H1 (cell line): Measurements from ENCODE around the gene CIROP. TPM values are rescaled to one million over a fixed set of nuclear protein-coding genes. Genes with fewer than 3 reads are reported as not detected.

Source experiments
- CTCF ChIA-PET: fragments of 300-600 bp; sonication (Branson Sonifier 250); formaldehyde crosslinking; loops from one replicate; lab custom pipeline; 2021; ENCODE audit not compliant: partially characterized antibody; lab: Charles Lee
- POLR2A ChIA-PET: fragments of 300-600 bp; sonication (Branson Sonifier 250); formaldehyde crosslinking; loops from one replicate; lab custom pipeline; 2021; ENCODE audit warnings: inconsistent platforms; ENCODE audit not compliant: partially characterized antibody; lab: Charles Lee
- DNase-seq, 2 experiments: peaks; one replicate each; pipeline versions ENCODE4 v3.0.0 to v3.0.0-alpha.2; 2010 to 2022; ENCODE audit warnings: low spot score in 2 of 2, low read depth in 1 of 2, mixed read lengths in 1 of 2
- FAIRE-seq: peaks from 2 replicates; lab custom pipeline; 2011; peaks lifted over from hg19 to GRCh38; lab: Jason Lieb, UNC
- H2AFZ ChIP-seq: 2 replicates; pipeline ENCODE4 v1.8.1; 2012; ENCODE audit warnings: low read length, inconsistent platforms
- H2AK5ac ChIP-seq: 2 replicates; pipeline ENCODE4 v1.6.1; 2013; ENCODE audit warnings: low read depth, low read length
- H2BK120ac ChIP-seq: replicated peaks from 2 replicates; pipeline ENCODE3; 2013; ENCODE audit warnings: low read depth, low read length, inconsistent platforms
- H2BK12ac ChIP-seq: 2 replicates; pipeline ENCODE4 v1.6.1; 2013; ENCODE audit warnings: low read depth, low read length
- H2BK15ac ChIP-seq: 2 replicates; pipeline ENCODE4 v1.6.1; 2013; ENCODE audit warnings: low read length
- H2BK20ac ChIP-seq: 2 replicates; pipeline ENCODE4 v1.6.1; 2013; ENCODE audit warnings: low read length
- H2BK5ac ChIP-seq: 2 replicates; pipeline ENCODE4 v1.6.1; 2013; ENCODE audit warnings: low read depth, low read length
- H3K14ac ChIP-seq: 2 replicates; pipeline ENCODE4 v1.6.1; 2013; ENCODE audit warnings: inconsistent platforms; ENCODE audit not compliant: insufficient read length
- H3K18ac ChIP-seq: 2 replicates; pipeline ENCODE4 v1.6.1; 2013; ENCODE audit warnings: low read length; ENCODE audit errors: extremely low read depth
- H3K23ac ChIP-seq: 2 replicates; pipeline ENCODE4 v1.6.1; 2013; ENCODE audit warnings: inconsistent platforms; ENCODE audit not compliant: insufficient read length
- H3K23me2 ChIP-seq: 2 replicates; pipeline ENCODE4 v1.6.1; 2013; ENCODE audit warnings: low read depth, low read length
- H3K27ac ChIP-seq: 2 replicates; pipeline ENCODE4 v1.6.1; 2011; ENCODE audit warnings: low read depth, low read length, inconsistent platforms
- H3K27me3 ChIP-seq, 4 experiments: replicated peaks in 1 of 4; 1 replicate in 1 of 4; 2 replicates in 3 of 4; pipeline versions ENCODE4 v1.6.1 to v1.8.1; 2011 to 2013; ENCODE audit warnings: low read length in 3 of 4, mild to moderate bottlenecking in 3 of 4, inconsistent platforms in 2 of 4, mixed read lengths in 2 of 4, moderate library complexity in 1 of 4; ENCODE audit not compliant: control insufficient read depth in 3 of 4, insufficient read depth in 3 of 4; ENCODE audit errors: extremely low read depth in 1 of 4
- H3K36me3 ChIP-seq, 4 experiments: 2 replicates each; pipeline versions ENCODE4 v1.6.1 to v1.8.1; 2011 to 2013; ENCODE audit warnings: mild to moderate bottlenecking in 4 of 4, low read length in 3 of 4, moderate library complexity in 2 of 4, control low read depth in 1 of 4, inconsistent platforms in 1 of 4; ENCODE audit not compliant: insufficient read depth in 4 of 4, control insufficient read depth in 2 of 4
- H3K4ac ChIP-seq: replicated peaks from 2 replicates; pipeline ENCODE3; 2013; ENCODE audit warnings: low read length, low read depth, mixed read lengths, inconsistent platforms; ENCODE audit not compliant: insufficient read length
- H3K4me1 ChIP-seq, 4 experiments: replicated peaks in 1 of 4; 1 replicate in 1 of 4; 2 replicates in 3 of 4; pipeline versions ENCODE4 v1.6.1 to v1.8.1; 2011 to 2013; ENCODE audit warnings: low read length in 3 of 4, inconsistent platforms in 2 of 4, mixed read lengths in 1 of 4; ENCODE audit not compliant: insufficient read depth in 4 of 4, control insufficient read depth in 3 of 4
- H3K4me2 ChIP-seq, 2 experiments: 2 replicates each; pipeline versions ENCODE4 v1.6.1 to v1.8.1; 2011 to 2013; ENCODE audit warnings: low read depth in 2 of 2, low read length in 2 of 2, control low read depth in 1 of 2, inconsistent platforms in 1 of 2, mild to moderate bottlenecking in 1 of 2; ENCODE audit not compliant: insufficient read depth in 1 of 2
- H3K4me3 ChIP-seq, 4 experiments: fragments of 200-600, 300-600 bp in 1 of 4; sonication (generic), shearing (Covaris generic), sonication (Bioruptor Twin) in 1 of 4; 2 replicates each; pipeline versions ENCODE4 v1.5.1 to v1.8.1; 2011 to 2016; ENCODE audit warnings: low read length in 4 of 4, low read depth in 3 of 4, control low read depth in 2 of 4, inconsistent platforms in 2 of 4, mild to moderate bottlenecking in 2 of 4, mixed read lengths in 1 of 4, moderate library complexity in 1 of 4; ENCODE audit not compliant: insufficient read depth in 2 of 4; ENCODE audit errors: extremely low read depth in 1 of 4
- H3K56ac ChIP-seq: replicated peaks from 2 replicates; pipeline ENCODE3; 2013; ENCODE audit warnings: low read depth, mild to moderate bottlenecking, mixed read lengths, low read length, inconsistent platforms; ENCODE audit not compliant: insufficient read length
- H3K79me1 ChIP-seq: 2 replicates; pipeline ENCODE4 v1.6.1; 2013; ENCODE audit warnings: low read depth, low read length, control low read depth
- H3K79me2 ChIP-seq, 2 experiments: 2 replicates each; pipeline versions ENCODE4 v1.6.1 to v1.8.1; 2012 to 2013; ENCODE audit warnings: low read length in 2 of 2, mild to moderate bottlenecking in 2 of 2, inconsistent platforms in 1 of 2; ENCODE audit not compliant: insufficient read depth in 2 of 2, control insufficient read depth in 1 of 2
- H3K9ac ChIP-seq, 4 experiments: replicated peaks in 1 of 4; 1 replicate in 1 of 4; 2 replicates in 3 of 4; pipeline versions ENCODE4 v1.6.1 to v1.8.1; 2011 to 2013; ENCODE audit warnings: low read depth in 3 of 4, low read length in 3 of 4, control low read depth in 2 of 4, mild to moderate bottlenecking in 2 of 4, moderate library complexity in 2 of 4, inconsistent platforms in 1 of 4; ENCODE audit errors: extremely low read depth in 1 of 4
- H3K9me3 ChIP-seq, 2 experiments: 2 replicates each; pipeline versions ENCODE4 v1.6.1 to v1.8.1; 2012 to 2013; ENCODE audit warnings: mild to moderate bottlenecking in 2 of 2, moderate library complexity in 2 of 2, control low read depth in 1 of 2, inconsistent platforms in 1 of 2, low read depth in 1 of 2, low read length in 1 of 2, mixed read lengths in 1 of 2; ENCODE audit not compliant: insufficient read depth in 2 of 2
- H4K20me1 ChIP-seq, 2 experiments: replicated peaks in 1 of 2; 2 replicates each; pipeline versions ENCODE3 to v1.8.1; 2011 to 2013; ENCODE audit warnings: inconsistent platforms in 2 of 2, low read length in 2 of 2, mild to moderate bottlenecking in 1 of 2; ENCODE audit not compliant: insufficient read depth in 2 of 2, control insufficient read depth in 1 of 2
- H4K5ac ChIP-seq: 2 replicates; pipeline ENCODE4 v1.6.1; 2013; ENCODE audit warnings: low read length, low read depth, mixed read lengths, inconsistent platforms; ENCODE audit not compliant: insufficient read length
- H4K8ac ChIP-seq: 2 replicates; pipeline ENCODE4 v1.8.0; 2013; ENCODE audit warnings: mild to moderate bottlenecking, moderate library complexity, low read length, inconsistent platforms; ENCODE audit not compliant: insufficient read depth; ENCODE audit errors: extremely low read depth
- H4K91ac ChIP-seq: replicated peaks from 2 replicates; pipeline ENCODE3; 2013; ENCODE audit warnings: low read length, mixed read lengths, inconsistent platforms; ENCODE audit not compliant: insufficient read length
- ASH2L ChIP-seq: fragments of 200-600, 300-600 bp; sonication (generic); IDR thresholded peaks from one replicate; pipeline ENCODE4 v1.7.1; 2017; ENCODE audit warnings: low read length
- BCL11A ChIP-seq, 2 experiments: IDR thresholded peaks; one replicate each; pipeline ENCODE4 v1.6.1; 2011; ENCODE audit warnings: low read depth in 2 of 2, low read length in 2 of 2, mild to moderate bottlenecking in 2 of 2
- HDAC2 ChIP-seq, 2 experiments: fragments of 300-600 bp in 1 of 2; sonication (generic) in 1 of 2; IDR thresholded peaks; 2 replicates each; pipeline ENCODE4 v1.6.1; 2011 to 2012; ENCODE audit warnings: low read depth in 2 of 2, low read length in 2 of 2, mild to moderate bottlenecking in 2 of 2, moderate library complexity in 2 of 2, borderline replicate concordance in 1 of 2, inconsistent platforms in 1 of 2
- MAX ChIP-seq: IDR thresholded peaks from 2 replicates; pipeline ENCODE4 v1.6.1; 2012; ENCODE audit warnings: inconsistent platforms
- RBBP5 ChIP-seq: IDR thresholded peaks from 2 replicates; pipeline ENCODE4 v1.7.1; 2012; ENCODE audit warnings: low read depth, mild to moderate bottlenecking, inconsistent platforms, low read length, moderate library complexity, borderline replicate concordance
- SP2 ChIP-seq: IDR thresholded peaks from 2 replicates; pipeline ENCODE4 v1.6.1; 2012; ENCODE audit warnings: mild to moderate bottlenecking, low read length, inconsistent platforms
- SP4 ChIP-seq: IDR thresholded peaks from 2 replicates; pipeline ENCODE4 v1.6.1; 2012; ENCODE audit warnings: low read length, inconsistent platforms
- TAF1 ChIP-seq: IDR thresholded peaks from 2 replicates; pipeline ENCODE4 v1.6.1; 2011; ENCODE audit warnings: mild to moderate bottlenecking, low read depth, low read length
- TAF7 ChIP-seq: optimal IDR thresholded peaks from 2 replicates; pipeline ENCODE3; 2011; ENCODE audit warnings: low read depth, mild to moderate bottlenecking, inconsistent platforms, low read length, moderate library complexity, borderline replicate concordance
- WGBS, 2 experiments: shearing (Covaris generic) in 1 of 2; methylation state at CpG; one replicate each; pipeline versions ENCODE4 v1.1.6 to v1.1.7; 2013 to 2015; ENCODE audit warnings: low lambda C conversion rate in 2 of 2, mixed read lengths in 2 of 2, inconsistent platforms in 1 of 2, low coverage in 1 of 2, missing lambda C conversion rate in 1 of 2; ENCODE audit not compliant: insufficient replicate concordance in 2 of 2, insufficient coverage in 1 of 2, insufficient read length in 1 of 2; ENCODE audit errors: extremely low coverage in 1 of 2, missing lambda C conversion rate in 1 of 2; 5-methylcytosine and 5-hydroxymethylcytosine counted together
- polyA plus RNA-seq, 7 experiments: library from polyadenylated mRNA; depleted of rRNA in 3 of 7; stranded (reverse) in 5 of 7; unstranded in 2 of 7; fragments of >200 nt in 5 of 7; fragments of 200-250 nt in 2 of 7; gene quantifications; 1 replicate in 5 of 7; 2 replicates in 1 of 7; 4 replicates in 1 of 7; pipeline versions ENCODE4 v1.2.1 to v1.2.3, GENCODE V29; 2011 to 2013; ENCODE audit warnings: missing spikeins in 2 of 7, mixed read lengths in 2 of 7
- total RNA-seq: library from RNA; stranded (reverse); fragmentation: NEBNext Ultra II Directional; extraction: Animal tissue kit (Norgen Biotek cat#: 25700); gene quantifications from 2 replicates; pipeline ENCODE4 v1.2.1, GENCODE V29; 2021

The CIROP gene
- total and polyA plus RNA-seq, 2 of the 8 experiments (the other 6 are each of a cell fraction or from before 2014, with no cell fraction given): 0.06 TPM; not detected in 1

GRCh38 chr14:23062002-23062401 lies 42.8 kb downstream of the CIROP start:
- POLR2A ChIA-PET: interaction anchor here (0.7 to 2.1 kb wide), 10 partner anchors 9 to 96 kb away, joined by 3 to 8 read pairs (median 4); partner anchors contain the start of genes ACIN1 and C14orf119
- Histone ChIP-seq H3K79me1 (peaks cover 5% of the 10 kb centered on the region), H3K14ac (no peak overlapping the region), H4K8ac (no peak overlapping the region; the same call in 1 of the 2 replicates), H2BK15ac (no peak overlapping the region), H4K5ac (no peak overlapping the region), H2BK120ac (no peak overlapping the region), H3K9me3 (no peaks in the 10 kb centered on the region), H2BK20ac (no peak overlapping the region), H3K56ac (no peak overlapping the region), H3K27me3 (no peaks in the 10 kb centered on the region; a peak in 1 of 7 replicates), H3K4ac (no peak overlapping the region), H2AFZ (no peak overlapping the region), H3K18ac (no peak overlapping the region), H3K4me3 (no peak overlapping the region), H3K4me2 (no peak overlapping the region), H3K27ac (no peak overlapping the region), H4K20me1 (peaks cover 14 to 17% of the 10 kb centered on the region in 2 experiments), H2AK5ac (no peak overlapping the region), H4K91ac (no peak overlapping the region), H2BK5ac (no peak overlapping the region), H2BK12ac (no peak overlapping the region), H3K23ac (no peak overlapping the region), H3K79me2 (peaks cover 3 to 13% of the 10 kb centered on the region in 2 experiments; a peak in 3 of 4 replicates), H3K23me2 (peaks cover 4% of the 10 kb centered on the region; the same call in 1 of the 2 replicates), H3K36me3 (peaks cover 54 to 80% (median 70%) of the 10 kb centered on the region in 4 experiments), H3K9ac (no peak overlapping the region), H3K4me1 (peaks cover 0 to 5% (median 0%) of the 10 kb centered on the region in 4 experiments; a peak in 2 of 7 replicates)
- FAIRE-seq (no peak), DNase-seq (no peak)
- TF ChIP-seq TAF1 (no peak), RBBP5 (no peak), HDAC2 (IDR thresholded peaks at IDR 0.05; ENCODE audit: borderline replicate concordance in 1 of 2, low read depth in 2 of 2, low read length in 2 of 2) (no peak), SP2 (no peak), SP4 (no peak), MAX (no peak), ASH2L (no peak), BCL11A (IDR thresholded peaks at IDR 0.05; ENCODE audit: low read depth in 2 of 2, low read length in 2 of 2) (no peak), TAF7 (no peak)
- CTCF ChIA-PET: interaction anchor here (0.7 to 29.2 kb wide), 9 partner anchors 11 to 122 kb away, joined by 3 to 785 read pairs (median 3); partner anchors contain the start of gene AJUBA
- 95% methylated on average over 4 of the region's 4 CpGs; no CpG with 5 or more reads in 1 of the 2 experiments for WGBS, 2 experiments
